ENCODE data around the gene CELSR1.

CELSR1 gene

GRCh38 chr22:46465793-46466192 is 71.6 kb downstream of the CELSR1 start:
- H3K4me3 ChIP-seq (replicated peaks; ENCODE audit: insufficient read depth, low read length) = no peak overlapping the region
- H3K27me3 ChIP-seq (ENCODE audit: insufficient read depth, poor library complexity, severe bottlenecking) = no peaks in the 10 kb centered on the region
- TF ChIP-seq POLR2AphosphoS5 (IDR thresholded peaks at IDR 0.05; ENCODE audit: low read depth) (no peak), SPI1 (IDR thresholded peaks at IDR 0.05; ENCODE audit: borderline replicate concordance, low read depth) (no peak), GABPA (IDR thresholded peaks at IDR 0.05; ENCODE audit: low read depth) (no peak)
- TF ChIP-seq, protein P1, sequence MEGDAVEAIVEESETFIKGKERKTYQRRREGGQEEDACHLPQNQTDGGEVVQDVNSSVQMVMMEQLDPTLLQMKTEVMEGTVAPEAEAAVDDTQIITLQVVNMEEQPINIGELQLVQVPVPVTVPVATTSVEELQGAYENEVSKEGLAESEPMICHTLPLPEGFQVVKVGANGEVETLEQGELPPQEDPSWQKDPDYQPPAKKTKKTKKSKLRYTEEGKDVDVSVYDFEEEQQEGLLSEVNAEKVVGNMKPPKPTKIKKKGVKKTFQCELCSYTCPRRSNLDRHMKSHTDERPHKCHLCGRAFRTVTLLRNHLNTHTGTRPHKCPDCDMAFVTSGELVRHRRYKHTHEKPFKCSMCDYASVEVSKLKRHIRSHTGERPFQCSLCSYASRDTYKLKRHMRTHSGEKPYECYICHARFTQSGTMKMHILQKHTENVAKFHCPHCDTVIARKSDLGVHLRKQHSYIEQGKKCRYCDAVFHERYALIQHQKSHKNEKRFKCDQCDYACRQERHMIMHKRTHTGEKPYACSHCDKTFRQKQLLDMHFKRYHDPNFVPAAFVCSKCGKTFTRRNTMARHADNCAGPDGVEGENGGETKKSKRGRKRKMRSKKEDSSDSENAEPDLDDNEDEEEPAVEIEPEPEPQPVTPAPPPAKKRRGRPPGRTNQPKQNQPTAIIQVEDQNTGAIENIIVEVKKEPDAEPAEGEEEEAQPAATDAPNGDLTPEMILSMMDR (IDR thresholded peaks at IDR 0.05; ENCODE audit: insufficient read depth, low read length) = no peak
- TF ChIP-seq, protein P2, sequence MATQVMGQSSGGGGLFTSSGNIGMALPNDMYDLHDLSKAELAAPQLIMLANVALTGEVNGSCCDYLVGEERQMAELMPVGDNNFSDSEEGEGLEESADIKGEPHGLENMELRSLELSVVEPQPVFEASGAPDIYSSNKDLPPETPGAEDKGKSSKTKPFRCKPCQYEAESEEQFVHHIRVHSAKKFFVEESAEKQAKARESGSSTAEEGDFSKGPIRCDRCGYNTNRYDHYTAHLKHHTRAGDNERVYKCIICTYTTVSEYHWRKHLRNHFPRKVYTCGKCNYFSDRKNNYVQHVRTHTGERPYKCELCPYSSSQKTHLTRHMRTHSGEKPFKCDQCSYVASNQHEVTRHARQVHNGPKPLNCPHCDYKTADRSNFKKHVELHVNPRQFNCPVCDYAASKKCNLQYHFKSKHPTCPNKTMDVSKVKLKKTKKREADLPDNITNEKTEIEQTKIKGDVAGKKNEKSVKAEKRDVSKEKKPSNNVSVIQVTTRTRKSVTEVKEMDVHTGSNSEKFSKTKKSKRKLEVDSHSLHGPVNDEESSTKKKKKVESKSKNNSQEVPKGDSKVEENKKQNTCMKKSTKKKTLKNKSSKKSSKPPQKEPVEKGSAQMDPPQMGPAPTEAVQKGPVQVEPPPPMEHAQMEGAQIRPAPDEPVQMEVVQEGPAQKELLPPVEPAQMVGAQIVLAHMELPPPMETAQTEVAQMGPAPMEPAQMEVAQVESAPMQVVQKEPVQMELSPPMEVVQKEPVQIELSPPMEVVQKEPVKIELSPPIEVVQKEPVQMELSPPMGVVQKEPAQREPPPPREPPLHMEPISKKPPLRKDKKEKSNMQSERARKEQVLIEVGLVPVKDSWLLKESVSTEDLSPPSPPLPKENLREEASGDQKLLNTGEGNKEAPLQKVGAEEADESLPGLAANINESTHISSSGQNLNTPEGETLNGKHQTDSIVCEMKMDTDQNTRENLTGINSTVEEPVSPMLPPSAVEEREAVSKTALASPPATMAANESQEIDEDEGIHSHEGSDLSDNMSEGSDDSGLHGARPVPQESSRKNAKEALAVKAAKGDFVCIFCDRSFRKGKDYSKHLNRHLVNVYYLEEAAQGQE (IDR thresholded peaks at IDR 0.05; ENCODE audit: insufficient replicate concordance, low read depth) = no peak
- no peak for DNase-seq (ENCODE audit: low read depth in 1 of 2, low spot score in 1 of 2)
- H3K27ac ChIP-seq (replicated peaks) = no peak overlapping the region

DNA sequence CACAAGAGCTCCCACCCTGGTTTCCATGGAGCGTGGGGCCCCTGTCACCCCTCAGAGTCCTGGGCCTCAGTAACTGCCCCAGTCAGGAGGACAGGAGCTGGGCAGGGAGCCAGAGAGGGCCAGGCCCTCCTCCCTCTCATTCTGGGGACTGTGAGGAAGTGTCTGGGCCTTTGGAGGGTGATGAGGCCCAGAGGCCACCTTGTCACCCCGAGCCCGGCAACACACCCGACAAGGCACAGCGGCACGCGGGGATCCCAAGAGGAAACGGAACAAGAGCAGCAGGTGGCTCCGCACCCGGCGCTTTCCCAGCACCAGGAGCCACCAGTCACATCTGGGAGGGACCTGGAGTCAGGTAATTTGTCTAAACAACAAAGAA is 72.1 kb downstream of the CELSR1 start:
- TF ChIP-seq, protein P1 (IDR thresholded peaks at IDR 0.05; ENCODE audit: insufficient read depth, low read length) = no peak
- TF ChIP-seq GABPA (IDR thresholded peaks at IDR 0.05; ENCODE audit: low read depth) (no peak), SPI1 (IDR thresholded peaks at IDR 0.05; ENCODE audit: borderline replicate concordance, low read depth) (no peak), POLR2AphosphoS5 (IDR thresholded peaks at IDR 0.05; ENCODE audit: low read depth) (no peak)
- TF ChIP-seq, protein P2 (IDR thresholded peaks at IDR 0.05; ENCODE audit: insufficient replicate concordance, low read depth) = no peak
- H3K27ac ChIP-seq (replicated peaks) = no peak overlapping the region

GRCh38 chr22:46464701-46465344 is 72.6 kb downstream of the CELSR1 start:
- DNase-seq (ENCODE audit: low read depth in 1 of 2, low spot score in 1 of 2) = no peak
- no peak for TF ChIP-seq POLR2AphosphoS5 (IDR thresholded peaks at IDR 0.05; ENCODE audit: low read depth)
- H3K27me3 ChIP-seq (ENCODE audit: insufficient read depth, poor library complexity, severe bottlenecking) = no peaks in the 10 kb centered on the region
- no peak overlapping the region for H3K4me3 ChIP-seq (replicated peaks; ENCODE audit: insufficient read depth, low read length)
- no peak overlapping the region for H3K27ac ChIP-seq (replicated peaks)

More for the DNA sequence above, 72.1 kb downstream of the CELSR1 start:
- no peaks in the 10 kb centered on the region for H3K27me3 ChIP-seq (ENCODE audit: insufficient read depth, poor library complexity, severe bottlenecking)
- no peak for DNase-seq (ENCODE audit: low read depth in 1 of 2, low spot score in 1 of 2)
- no peak overlapping the region for H3K4me3 ChIP-seq (replicated peaks; ENCODE audit: insufficient read depth, low read length)

GRCh38 chr22:46464296-46464695 is 73.1 kb downstream of the CELSR1 start:
- DNase-seq (ENCODE audit: low read depth in 1 of 2, low spot score in 1 of 2) = no peak
- Histone ChIP-seq H3K4me3 (replicated peaks; ENCODE audit: insufficient read depth, low read length) (no peak overlapping the region), H3K27ac (replicated peaks) (no peak overlapping the region), H3K27me3 (ENCODE audit: insufficient read depth, poor library complexity, severe bottlenecking) (no peaks in the 10 kb centered on the region)
- no peak for TF ChIP-seq POLR2AphosphoS5 (IDR thresholded peaks at IDR 0.05; ENCODE audit: low read depth)
- no peak for TF ChIP-seq GABPA (IDR thresholded peaks at IDR 0.05; ENCODE audit: low read depth)
- TF ChIP-seq, protein P2 (IDR thresholded peaks at IDR 0.05; ENCODE audit: insufficient replicate concordance, low read depth) = no peak
- no peak for TF ChIP-seq SPI1 (IDR thresholded peaks at IDR 0.05; ENCODE audit: borderline replicate concordance, low read depth)
- TF ChIP-seq, protein P1 (IDR thresholded peaks at IDR 0.05; ENCODE audit: insufficient read depth, low read length) = no peak
